OCI-LY7 (cell line): ENCODE data around the gene TSHZ2. TPM values are rescaled to one million over a fixed set of nuclear protein-coding genes. Genes with fewer than 3 reads are reported as not detected.

Source experiments
- BruUV-seq: library from RNA; stranded (reverse); fragments of 400-500 nt; replicated peaks from 2 replicates; lab custom pipeline; 2021; lab: Mats Ljungman, UMichigan
- CTCF ChIA-PET: fragments of 300-600 bp; sonication (Branson Sonifier 250); formaldehyde crosslinking; loops from one replicate; lab custom pipeline; 2022; ENCODE audit warnings: antibody characterized with exemption; ENCODE audit not compliant: unreplicated experiment; lab: Charles Lee
- POLR2A ChIA-PET: fragments of 300-600 bp; sonication (Branson Sonifier 250); formaldehyde crosslinking; loops from one replicate; lab custom pipeline; 2022; ENCODE audit warnings: antibody characterized with exemption; lab: Charles Lee
- DNase-seq: peaks from one replicate; pipeline ENCODE4 v3.0.0-alpha.2; 2015; ENCODE audit warnings: low spot score
- H2AFZ ChIP-seq: fragments of 200-600 bp; sonication (generic), shearing (Covaris generic); 2 replicates; pipeline ENCODE4 v1.6.1; 2014; ENCODE audit warnings: mild to moderate bottlenecking, antibody characterized with exemption, low read length, moderate library complexity
- H3K27ac ChIP-seq: fragments of 200-600 bp; sonication (generic); 2 replicates; pipeline ENCODE4 v1.5.1; 2014; ENCODE audit warnings: mixed run types, low read depth, mild to moderate bottlenecking, moderate library complexity, low read length, inconsistent platforms; ENCODE audit not compliant: poor library complexity, severe bottlenecking
- H3K36me3 ChIP-seq: fragments of 200-600 bp; sonication (generic); 2 replicates; pipeline ENCODE4 v1.6.1; 2014; ENCODE audit warnings: mild to moderate bottlenecking, antibody characterized with exemption, low read length, moderate library complexity, mixed read lengths; ENCODE audit not compliant: insufficient read depth
- H3K4me1 ChIP-seq: fragments of 200-600 bp; sonication (generic); 2 replicates; pipeline ENCODE4 v1.5.1; 2014; ENCODE audit warnings: mild to moderate bottlenecking, low read length; ENCODE audit not compliant: insufficient read depth, poor library complexity, severe bottlenecking
- H3K4me2 ChIP-seq: fragments of 200-600 bp; sonication (generic); 2 replicates; pipeline ENCODE4 v1.6.1; 2014; ENCODE audit warnings: mild to moderate bottlenecking, low read length
- H3K4me3 ChIP-seq: fragments of 200-600 bp; sonication (generic); 2 replicates; pipeline ENCODE4 v1.5.1; 2014; ENCODE audit warnings: mild to moderate bottlenecking, low read depth, low read length; ENCODE audit not compliant: poor library complexity, severe bottlenecking
- H3K79me2 ChIP-seq: fragments of 200-600 bp; sonication (generic); 2 replicates; pipeline ENCODE4 v1.6.1; 2016; ENCODE audit warnings: low read depth, mild to moderate bottlenecking, low read length, moderate library complexity, mixed read lengths; ENCODE audit not compliant: insufficient read depth
- H3K9me2 ChIP-seq: fragments of 200-600 bp; sonication (generic); 2 replicates; pipeline ENCODE4 v1.6.1; 2016; ENCODE audit warnings: mild to moderate bottlenecking, low read length, mixed read lengths; ENCODE audit not compliant: insufficient read depth
- H3K9me3 ChIP-seq: fragments of 200-600 bp; sonication (generic); 2 replicates; pipeline ENCODE4 v1.6.1; 2014; ENCODE audit warnings: mild to moderate bottlenecking, mixed run types, low read length, mixed read lengths
- H4K20me1 ChIP-seq: fragments of 200-600 bp; sonication (generic); 2 replicates; pipeline ENCODE4 v1.6.1; 2014; ENCODE audit warnings: mild to moderate bottlenecking, antibody characterized with exemption, low read length, moderate library complexity, mixed read lengths; ENCODE audit not compliant: insufficient read depth
- CTCF ChIP-seq: fragments of 200-600 bp; sonication (generic); conservative IDR thresholded peaks from 2 replicates; pipeline ENCODE4 v1.5.1; 2014; ENCODE audit warnings: mild to moderate bottlenecking, antibody characterized with exemption, low read length, moderate library complexity, mixed read lengths
- EZH2phosphoT487 ChIP-seq: fragments of 200-600 bp; sonication (generic); IDR thresholded peaks from 2 replicates; pipeline ENCODE4 v1.6.1; 2018; ENCODE audit warnings: low read depth, borderline replicate concordance, mild to moderate bottlenecking, mixed run types, antibody characterized with exemption, low read length, moderate library complexity, mixed read lengths
- intact Hi-C: fragments of 100-400 bp; cut with micrococcal nuclease; formaldehyde crosslinking; loops from one replicate; pipeline ENCODE4 v1.10.0; 2022; ENCODE audit not compliant: unreplicated experiment
- total RNA-seq, 2 experiments: library from RNA; depleted of rRNA in 1 of 2; stranded (reverse); fragments of >200 nt in 1 of 2; shearing (Covaris generic) in 1 of 2; gene quantifications; 2 replicates each; pipeline ENCODE4 v1.2.3, GENCODE V29; 2014 to 2022

Gene TSHZ2
- total RNA-seq, 2 experiments from 2014 or later, result not detected

- H4K20me1 ChIP-seq, result no peaks in the 10 kb centered on the region
- BruUV-seq, result no TSS peak
- no peak for TF ChIP-seq CTCF
- TF ChIP-seq EZH2phosphoT487, result no peak
Measured at GRCh38 chr20:53176134-53176533, 204.0 kb downstream of the TSHZ2 start.

GRCh38 chr20:53177687-53178086, 205.5 kb downstream of the TSHZ2 start:
- H2AFZ ChIP-seq, result no peak overlapping the region
- TF ChIP-seq CTCF (no peak), EZH2phosphoT487 (no peak)
- intact Hi-C loops, result no loop called here
- H3K27ac ChIP-seq, result no peak overlapping the region
- CTCF ChIA-PET, result no interaction called here
- no peaks in the 10 kb centered on the region for H4K20me1 ChIP-seq
- H3K4me3 ChIP-seq, result no peak overlapping the region
- H3K79me2 ChIP-seq, result no peaks in the 10 kb centered on the region
- no peaks in the 10 kb centered on the region for H3K9me2 ChIP-seq
- no peaks in the 10 kb centered on the region for H3K36me3 ChIP-seq
- H3K4me1 ChIP-seq, result peaks cover 18% of the 10 kb centered on the region
- BruUV-seq, result no TSS peak
- no peak overlapping the region for H3K4me2 ChIP-seq
- DNase-seq, result no peak
- H3K9me3 ChIP-seq, result no peaks in the 10 kb centered on the region
- POLR2A ChIA-PET, result interaction anchor here (0.8 kb wide), 1 partner anchor 345 kb away, joined by 3 read pairs; no protein-coding TSS in a partner anchor

More at GRCh38 chr20:53176134-53176533, 204.0 kb downstream of the TSHZ2 start:
- no peak overlapping the region for H3K4me2 ChIP-seq
- DNase-seq, result no peak
- H2AFZ ChIP-seq, result no peak overlapping the region
- CTCF ChIA-PET, result no interaction called here
- no peaks in the 10 kb centered on the region for H3K9me2 ChIP-seq
- H3K4me1 ChIP-seq, result peaks cover 21% of the 10 kb centered on the region
- POLR2A ChIA-PET, result no interaction called here
- no peak overlapping the region for H3K4me3 ChIP-seq
- intact Hi-C loops, result no loop called here
- H3K9me3 ChIP-seq, result no peaks in the 10 kb centered on the region
- no peaks in the 10 kb centered on the region for H3K79me2 ChIP-seq
- H3K36me3 ChIP-seq, result no peaks in the 10 kb centered on the region
- H3K27ac ChIP-seq, result no peak overlapping the region

GRCh38 chr20:53179749-53180148, 207.6 kb downstream of the TSHZ2 start:
- Histone ChIP-seq H4K20me1 (no peaks in the 10 kb centered on the region), H3K4me1 (peaks cover 16% of the 10 kb centered on the region), H3K9me3 (no peaks in the 10 kb centered on the region), H3K79me2 (no peaks in the 10 kb centered on the region), H3K4me3 (no peak overlapping the region), H3K27ac (no peak overlapping the region), H2AFZ (no peak overlapping the region), H3K36me3 (no peaks in the 10 kb centered on the region), H3K9me2 (no peaks in the 10 kb centered on the region), H3K4me2 (no peak overlapping the region)
- intact Hi-C loops, result no loop called here
- no peak for DNase-seq
- no TSS peak for BruUV-seq
- CTCF ChIA-PET, result no interaction called here
- POLR2A ChIA-PET, result no interaction called here
- no peak for TF ChIP-seq EZH2phosphoT487
- TF ChIP-seq CTCF, result no peak
